Measurements from ENCODE around the gene RHOG. TPM values are rescaled to one million over a fixed set of nuclear protein-coding genes. Genes with fewer than 3 reads are reported as not detected.

Gene RHOG
- total and polyA plus RNA-seq, 5 donors from 2014 or later = 173 to 276 (median 234) TPM

DNA sequence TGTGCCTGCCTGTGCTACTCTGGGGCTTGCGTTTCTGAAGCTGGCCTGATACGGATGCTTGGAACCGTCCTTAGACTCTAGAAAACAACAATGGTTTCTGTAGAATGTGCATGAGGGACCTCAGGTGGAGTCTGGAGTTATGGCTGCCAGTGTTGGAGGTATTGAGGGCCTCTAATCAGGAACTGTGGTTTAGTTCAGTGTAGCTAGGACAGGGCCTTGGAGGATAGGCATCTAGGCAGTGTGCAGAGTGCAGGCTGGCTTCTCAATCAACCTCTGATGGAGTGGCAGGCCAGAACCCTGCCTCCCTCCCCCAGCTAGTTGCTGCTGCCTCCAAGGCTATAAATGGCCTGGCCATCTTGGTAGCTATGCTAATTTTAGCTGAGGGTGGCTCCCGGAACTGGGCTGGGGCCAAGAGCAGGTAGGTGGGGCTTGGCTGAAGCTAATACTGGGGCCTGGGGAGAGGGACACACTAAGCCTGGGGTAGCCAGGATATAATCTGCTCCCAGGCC lies 18.7 kb upstream of the RHOG start:
- Mint-ChIP-seq H3K27me3 (no peaks in the 10 kb centered on the region), H3K36me3 (peaks cover 11% of the 10 kb centered on the region), H3K4me3 (peak overlapping the region; percentile 82 to 98 (median 89)), H3K4me1 (peaks cover 41 to 84% (median 65%) of the 10 kb centered on the region in 4 donors), H3K27ac (peak overlapping the region; percentile 78 to 96 (median 91)), H3K9me3 (peaks cover 0 to 1% (median 0%) of the 10 kb centered on the region in 7 donors)
- Histone ChIP-seq H3K4me3 (ENCODE audit: low read depth, low read length) (peak overlapping the region; percentile 97), H3K27me3 (ENCODE audit: control insufficient read depth, insufficient read depth, low read length) (no peaks in the 10 kb centered on the region), H3K4me1 (ENCODE audit: control insufficient read depth, insufficient read depth, low read length, poor library complexity, severe bottlenecking) (peaks cover 80% of the 10 kb centered on the region), H3K9me3 (ENCODE audit: control insufficient read depth in 2 of 2, low read length in 2 of 2) (no peaks in the 10 kb centered on the region), H3K27ac (ENCODE audit: insufficient read depth, low read length, poor library complexity, severe bottlenecking) (peak overlapping the region; percentile 72), H3K36me3 (ENCODE audit: control insufficient read depth, insufficient read depth, low read length) (no peaks in the 10 kb centered on the region)
- ATAC-seq (ENCODE audit: low read depth in 2 of 2) = no peak
- peak in 1 of 3 donors; percentile 57 for DNase-seq

DNA sequence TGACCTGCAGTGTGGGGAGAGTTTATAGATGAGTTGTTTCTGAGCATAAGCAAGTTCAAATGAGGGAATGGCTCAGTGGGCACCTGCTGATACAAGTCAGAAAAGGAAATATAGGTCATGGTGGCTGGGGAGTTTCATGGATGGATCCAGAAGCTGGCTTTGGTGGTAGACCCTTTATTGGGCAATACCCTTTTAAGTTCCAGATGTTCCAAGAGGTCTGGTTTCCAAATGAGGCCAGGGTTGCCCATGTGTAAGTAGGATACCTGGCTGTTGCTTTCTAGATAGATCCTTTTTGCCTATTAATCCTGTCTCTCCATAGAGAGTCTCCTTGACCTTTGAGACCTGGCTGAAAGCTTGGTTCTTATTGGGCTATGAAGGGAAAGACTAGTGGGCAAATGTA lies 16.9 kb upstream of the RHOG start:
- DNase-seq = no peak
- Histone ChIP-seq H3K27me3 (ENCODE audit: control insufficient read depth, insufficient read depth, low read length) (no peaks in the 10 kb centered on the region), H3K9me3 (ENCODE audit: control insufficient read depth in 2 of 2, low read length in 2 of 2) (no peaks in the 10 kb centered on the region), H3K36me3 (ENCODE audit: control insufficient read depth, insufficient read depth, low read length) (no peaks in the 10 kb centered on the region), H3K27ac (ENCODE audit: insufficient read depth, low read length, poor library complexity, severe bottlenecking) (peak overlapping the region; percentile 61), H3K4me1 (ENCODE audit: control insufficient read depth, insufficient read depth, low read length, poor library complexity, severe bottlenecking) (peaks cover 86% of the 10 kb centered on the region), H3K4me3 (ENCODE audit: low read depth, low read length) (peak overlapping the region; percentile 97)
- Mint-ChIP-seq H3K27me3 (no peaks in the 10 kb centered on the region), H3K36me3 (peaks cover 7% of the 10 kb centered on the region), H3K27ac (peak overlapping the region; percentile 91 to 96 (median 95)), H3K9me3 (peaks cover 0 to 1% (median 0%) of the 10 kb centered on the region in 7 donors), H3K4me3 (peak overlapping the region; percentile 82 to 98 (median 89)), H3K4me1 (peaks cover 43 to 87% (median 69%) of the 10 kb centered on the region in 4 donors)
- ATAC-seq (ENCODE audit: low read depth in 2 of 2) = no peak

DNA sequence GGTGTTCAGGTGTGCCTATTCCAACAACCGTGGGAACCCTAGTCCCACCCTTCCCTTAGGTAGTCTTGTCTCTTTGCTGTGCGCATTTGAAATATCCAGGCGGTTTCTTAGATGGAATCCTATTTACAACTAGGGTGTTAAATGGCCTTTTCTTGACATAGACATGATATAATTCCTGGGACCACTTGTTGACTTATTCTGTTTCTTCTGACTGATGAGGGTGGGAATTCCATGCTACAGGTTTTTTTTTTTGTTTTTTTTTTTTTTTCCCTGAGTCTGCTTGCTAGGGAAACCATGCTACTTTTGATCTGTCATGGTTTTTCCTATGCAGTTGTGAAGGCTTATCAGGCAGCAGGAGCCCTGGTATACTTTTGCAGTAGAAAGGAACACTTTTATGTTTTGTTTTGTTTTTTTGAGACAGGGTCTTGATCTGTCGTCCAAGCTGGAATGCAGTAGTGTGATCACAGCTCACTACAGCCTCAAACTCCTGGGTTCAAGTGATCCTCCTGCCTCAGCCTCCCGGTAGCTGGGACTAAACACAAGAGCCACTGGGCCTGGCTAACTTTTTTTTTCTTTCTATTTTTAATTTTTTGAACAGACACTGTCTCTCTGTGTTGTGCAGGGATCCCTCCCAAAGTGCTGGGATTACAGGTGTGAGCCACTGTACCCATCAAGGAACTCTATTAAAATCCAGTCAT lies 16.2 kb upstream of the RHOG start:
- no peaks in the 10 kb centered on the region for H3K27me3 ChIP-seq (ENCODE audit: control insufficient read depth, insufficient read depth, low read length)
- H3K4me3 ChIP-seq (ENCODE audit: low read depth, low read length) = peak overlapping the region; percentile 97
- no peaks in the 10 kb centered on the region for H3K27me3 Mint-ChIP-seq
- peak overlapping the region; percentile 37 for H3K27ac ChIP-seq (ENCODE audit: insufficient read depth, low read length, poor library complexity, severe bottlenecking)
- H3K4me3 Mint-ChIP-seq = peak overlapping the region; percentile 82 to 98 (median 89)
- no peaks in the 10 kb centered on the region for H3K9me3 ChIP-seq (ENCODE audit: control insufficient read depth in 2 of 2, low read length in 2 of 2)
- H3K27ac Mint-ChIP-seq = peak overlapping the region; percentile 91 to 96 (median 95)
- peaks cover 43 to 86% (median 68%) of the 10 kb centered on the region in 4 donors for H3K4me1 Mint-ChIP-seq
- peaks cover 0 to 1% (median 0%) of the 10 kb centered on the region in 7 donors for H3K9me3 Mint-ChIP-seq
- DNase-seq (no peak), ATAC-seq (ENCODE audit: low read depth in 2 of 2) (no peak)
- no peaks in the 10 kb centered on the region for H3K36me3 ChIP-seq (ENCODE audit: control insufficient read depth, insufficient read depth, low read length)
- H3K36me3 Mint-ChIP-seq = peaks cover 4% of the 10 kb centered on the region
- H3K4me1 ChIP-seq (ENCODE audit: control insufficient read depth, insufficient read depth, low read length, poor library complexity, severe bottlenecking) = peaks cover 84% of the 10 kb centered on the region

DNA sequence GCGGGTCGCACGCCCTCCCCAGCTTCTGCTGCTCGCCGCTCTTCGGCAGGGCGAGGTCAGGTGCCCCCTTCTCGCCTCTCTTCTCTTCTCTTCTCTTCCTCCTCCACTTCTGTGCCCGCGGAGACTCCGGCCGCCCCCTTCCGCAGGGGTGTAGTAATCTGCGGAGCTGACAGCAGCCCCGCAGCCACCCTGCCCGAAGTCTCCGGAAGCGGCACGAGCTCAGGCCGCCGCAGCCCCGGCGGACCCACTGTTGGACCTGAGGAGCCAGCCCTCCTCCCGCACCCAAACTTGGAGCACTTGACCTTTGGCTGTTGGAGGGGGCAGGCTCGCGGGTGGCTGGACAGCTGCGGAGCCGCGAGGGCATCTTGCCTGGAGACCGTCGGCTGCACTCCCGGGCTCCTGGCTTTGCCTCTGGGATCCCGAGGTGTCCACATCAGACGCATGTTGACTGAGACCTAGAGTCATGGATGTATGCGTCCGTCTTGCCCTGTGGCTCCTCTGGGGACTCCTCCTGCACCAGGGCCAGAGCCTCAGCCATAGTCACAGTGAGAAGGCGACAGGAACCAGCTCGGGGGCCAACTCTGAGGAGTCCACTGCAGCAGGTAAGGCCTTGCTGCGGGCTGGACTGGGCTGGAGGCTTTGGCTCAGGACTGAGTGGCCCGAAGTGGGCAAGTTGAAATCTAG lies 15.2 kb upstream of the RHOG start:
- peaks cover 3% of the 10 kb centered on the region for H3K36me3 Mint-ChIP-seq
- peak overlapping the region; percentile 91 to 95 (median 95) for H3K27ac Mint-ChIP-seq
- H3K36me3 ChIP-seq (ENCODE audit: control insufficient read depth, insufficient read depth, low read length) = no peaks in the 10 kb centered on the region
- no peaks in the 10 kb centered on the region for H3K27me3 ChIP-seq (ENCODE audit: control insufficient read depth, insufficient read depth, low read length)
- H3K4me3 Mint-ChIP-seq = peak overlapping the region; percentile 82 to 98 (median 89)
- peaks cover 0 to 1% (median 0%) of the 10 kb centered on the region in 7 donors for H3K9me3 Mint-ChIP-seq
- H3K9me3 ChIP-seq (ENCODE audit: control insufficient read depth in 2 of 2, low read length in 2 of 2) = no peaks in the 10 kb centered on the region
- H3K4me3 ChIP-seq (ENCODE audit: low read depth, low read length) = peak overlapping the region; percentile 97
- peaks cover 43 to 77% (median 61%) of the 10 kb centered on the region in 4 donors for H3K4me1 Mint-ChIP-seq
- H3K27ac ChIP-seq (ENCODE audit: insufficient read depth, low read length, poor library complexity, severe bottlenecking) = peak overlapping the region; percentile 98
- no peaks in the 10 kb centered on the region for H3K27me3 Mint-ChIP-seq
- peak; percentile 48 to 76 (median 49) for DNase-seq
- peak in 1 of 2 donors; percentile 1 for ATAC-seq (ENCODE audit: low read depth in 2 of 2)
- peaks cover 73% of the 10 kb centered on the region for H3K4me1 ChIP-seq (ENCODE audit: control insufficient read depth, insufficient read depth, low read length, poor library complexity, severe bottlenecking)

DNA sequence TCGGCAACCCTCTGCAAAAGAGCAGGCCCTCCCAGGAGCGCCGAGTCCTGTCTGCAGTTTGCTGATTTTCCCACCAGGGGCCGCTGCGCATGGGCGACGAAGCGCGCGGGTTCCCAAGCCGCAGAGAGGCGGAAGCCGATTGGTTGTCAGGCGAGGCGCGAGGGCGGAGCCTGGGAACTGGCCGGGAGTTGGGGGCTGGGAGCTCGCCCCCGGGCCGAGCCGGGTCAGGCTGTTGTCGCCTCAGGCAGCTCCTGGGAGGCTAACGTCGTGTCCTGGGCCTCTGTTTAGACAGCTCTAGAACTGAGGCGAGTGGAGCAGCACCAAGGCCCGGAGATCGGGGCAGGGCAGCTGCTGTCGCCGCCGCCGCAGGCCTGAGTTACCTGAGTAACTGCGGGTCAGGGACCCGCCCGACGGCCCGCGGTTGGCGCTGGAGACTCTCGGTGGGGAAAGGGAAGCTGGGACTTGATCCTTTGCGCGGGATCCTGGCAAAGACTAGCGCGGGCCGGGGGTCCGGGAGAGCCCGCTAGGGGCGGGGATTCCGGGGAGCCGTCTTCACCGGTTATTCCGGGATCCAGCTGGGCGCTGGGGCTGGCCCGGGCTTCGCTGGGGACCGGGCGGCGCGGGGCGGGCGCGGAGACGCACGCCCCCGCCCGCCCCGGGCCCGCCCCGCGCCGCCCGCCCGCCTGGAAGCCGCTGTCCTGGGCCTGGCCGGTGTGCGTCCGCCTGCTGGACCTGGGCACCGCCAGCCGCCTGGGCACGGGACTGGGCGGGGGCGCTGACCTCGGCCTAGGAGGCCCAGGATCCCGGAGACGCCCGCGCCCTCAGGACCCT lies 14.4 kb upstream of the RHOG start, which contains the start of gene STIM1:
Gene STIM1, plus strand, starts transcription at position 688 of the 831 bp plus-strand sequence. CDS start 607 bp downstream, outside the sequence.
- peaks cover 66% of the 10 kb centered on the region for H3K4me1 ChIP-seq (ENCODE audit: control insufficient read depth, insufficient read depth, low read length, poor library complexity, severe bottlenecking)
- H3K36me3 ChIP-seq (ENCODE audit: control insufficient read depth, insufficient read depth, low read length) = no peaks in the 10 kb centered on the region
- DNase-seq (peak; percentile 94 to 98 (median 97)), ATAC-seq (ENCODE audit: low read depth in 2 of 2) (peak; percentile 78 to 82)
- Mint-ChIP-seq H3K27ac (peak within 1 kb of the TSS; percentile 99 to 100 (median 100)), H3K27me3 (no peaks in the 10 kb centered on the region), H3K36me3 (no peaks in the 10 kb centered on the region), H3K4me3 (peak within 1 kb of the TSS; percentile 92 to 98 (median 93)), H3K9me3 (peaks cover 0 to 1% (median 0%) of the 10 kb centered on the region in 7 donors), H3K4me1 (peaks cover 43 to 70% (median 55%) of the 10 kb centered on the region in 4 donors)
- no peaks in the 10 kb centered on the region for H3K27me3 ChIP-seq (ENCODE audit: control insufficient read depth, insufficient read depth, low read length)
- peak within 1 kb of the TSS; percentile 98 for H3K27ac ChIP-seq (ENCODE audit: insufficient read depth, low read length, poor library complexity, severe bottlenecking)
- peak within 1 kb of the TSS; percentile 97 for H3K4me3 ChIP-seq (ENCODE audit: low read depth, low read length)
- no peaks in the 10 kb centered on the region for H3K9me3 ChIP-seq (ENCODE audit: control insufficient read depth in 2 of 2, low read length in 2 of 2)

DNA sequence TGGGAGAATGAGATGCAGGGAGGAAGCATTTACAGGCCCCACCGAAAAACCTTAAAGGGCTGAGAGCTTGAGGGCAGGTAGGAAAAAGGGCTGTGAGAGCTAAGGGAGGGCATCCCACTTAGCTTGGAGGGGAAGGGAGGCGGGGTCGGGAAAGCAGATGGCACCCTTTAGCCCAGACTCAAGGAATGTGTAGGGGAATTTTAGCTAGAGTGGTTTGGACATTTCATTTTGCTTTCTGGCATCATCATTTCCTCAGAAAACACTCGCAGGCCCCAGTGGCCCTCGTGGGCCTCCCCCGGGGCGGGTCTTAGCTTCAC lies 13.9 kb upstream of the RHOG start:
- Histone ChIP-seq H3K27me3 (ENCODE audit: control insufficient read depth, insufficient read depth, low read length) (no peaks in the 10 kb centered on the region), H3K4me3 (ENCODE audit: low read depth, low read length) (peak overlapping the region; percentile 73)

More for the DNA sequence above, 13.9 kb upstream of the RHOG start:
- DNase-seq = no peak
- H3K9me3 Mint-ChIP-seq = peaks cover 0 to 1% (median 0%) of the 10 kb centered on the region in 7 donors
- peak overlapping the region; percentile 99 to 100 (median 100) for H3K27ac Mint-ChIP-seq
- H3K9me3 ChIP-seq (ENCODE audit: control insufficient read depth in 2 of 2, low read length in 2 of 2) = no peaks in the 10 kb centered on the region
- H3K27ac ChIP-seq (ENCODE audit: insufficient read depth, low read length, poor library complexity, severe bottlenecking) = peak overlapping the region; percentile 98
- no peaks in the 10 kb centered on the region for H3K27me3 Mint-ChIP-seq
- H3K4me1 Mint-ChIP-seq = peaks cover 39 to 64% (median 50%) of the 10 kb centered on the region in 4 donors
- peaks cover 60% of the 10 kb centered on the region for H3K4me1 ChIP-seq (ENCODE audit: control insufficient read depth, insufficient read depth, low read length, poor library complexity, severe bottlenecking)
- peak overlapping the region; percentile 91 to 94 (median 92) for H3K4me3 Mint-ChIP-seq
- no peaks in the 10 kb centered on the region for H3K36me3 Mint-ChIP-seq
- ATAC-seq (ENCODE audit: low read depth in 2 of 2) = no peak
- no peaks in the 10 kb centered on the region for H3K36me3 ChIP-seq (ENCODE audit: control insufficient read depth, insufficient read depth, low read length)
